Measurements from ENCODE around the gene CDH23. TPM values are rescaled to one million over a fixed set of nuclear protein-coding genes. Genes with fewer than 3 reads are reported as not detected.

CDH23 gene
- total RNA-seq, 1 donor from 2014 or later: 1.3 TPM

- H3K4me1 Mint-ChIP-seq: no peaks in the 10 kb centered on the region
- no peaks in the 10 kb centered on the region for H3K27me3 Mint-ChIP-seq
- H3K27ac Mint-ChIP-seq: no peak overlapping the region
- DNase-seq: no peak
- intact Hi-C loops (cut with micrococcal nuclease): no loop called here
- H3K36me3 Mint-ChIP-seq (ENCODE audit: low read depth): no peaks in the 10 kb centered on the region
- H3K4me3 Mint-ChIP-seq: no peak overlapping the region
- H3K9me3 Mint-ChIP-seq: no peaks in the 10 kb centered on the region
These were observed 85.9 kb downstream of the CDH23 start for GRCh38 chr10:71482620-71483019.

DNA sequence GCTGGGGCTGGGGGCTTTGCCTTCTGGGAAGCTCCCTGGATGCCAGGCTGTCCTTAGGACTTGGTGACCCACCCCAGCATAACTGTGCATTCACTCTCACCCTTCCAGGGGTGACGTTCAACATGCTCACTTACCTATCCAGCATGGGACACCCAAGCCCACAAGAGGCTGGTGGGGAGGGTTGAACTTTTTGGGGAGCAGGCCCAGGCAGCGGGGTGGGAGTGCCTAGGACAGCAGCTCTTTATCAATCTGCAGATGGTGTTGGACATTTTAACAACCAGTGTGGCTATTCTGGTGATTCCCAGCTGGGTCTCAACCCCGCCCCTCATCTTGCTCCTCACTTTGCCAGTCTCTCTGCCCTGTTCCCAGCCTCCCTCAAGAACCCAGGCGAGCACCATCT is 86.4 kb downstream of the CDH23 start:
- Mint-ChIP-seq H3K4me1 (no peaks in the 10 kb centered on the region), H3K27ac (no peak overlapping the region), H3K36me3 (ENCODE audit: low read depth) (no peaks in the 10 kb centered on the region), H3K4me3 (no peak overlapping the region), H3K27me3 (no peaks in the 10 kb centered on the region), H3K9me3 (no peaks in the 10 kb centered on the region)
- DNase-seq: no peak
- intact Hi-C loops (cut with micrococcal nuclease): no loop called here

DNA sequence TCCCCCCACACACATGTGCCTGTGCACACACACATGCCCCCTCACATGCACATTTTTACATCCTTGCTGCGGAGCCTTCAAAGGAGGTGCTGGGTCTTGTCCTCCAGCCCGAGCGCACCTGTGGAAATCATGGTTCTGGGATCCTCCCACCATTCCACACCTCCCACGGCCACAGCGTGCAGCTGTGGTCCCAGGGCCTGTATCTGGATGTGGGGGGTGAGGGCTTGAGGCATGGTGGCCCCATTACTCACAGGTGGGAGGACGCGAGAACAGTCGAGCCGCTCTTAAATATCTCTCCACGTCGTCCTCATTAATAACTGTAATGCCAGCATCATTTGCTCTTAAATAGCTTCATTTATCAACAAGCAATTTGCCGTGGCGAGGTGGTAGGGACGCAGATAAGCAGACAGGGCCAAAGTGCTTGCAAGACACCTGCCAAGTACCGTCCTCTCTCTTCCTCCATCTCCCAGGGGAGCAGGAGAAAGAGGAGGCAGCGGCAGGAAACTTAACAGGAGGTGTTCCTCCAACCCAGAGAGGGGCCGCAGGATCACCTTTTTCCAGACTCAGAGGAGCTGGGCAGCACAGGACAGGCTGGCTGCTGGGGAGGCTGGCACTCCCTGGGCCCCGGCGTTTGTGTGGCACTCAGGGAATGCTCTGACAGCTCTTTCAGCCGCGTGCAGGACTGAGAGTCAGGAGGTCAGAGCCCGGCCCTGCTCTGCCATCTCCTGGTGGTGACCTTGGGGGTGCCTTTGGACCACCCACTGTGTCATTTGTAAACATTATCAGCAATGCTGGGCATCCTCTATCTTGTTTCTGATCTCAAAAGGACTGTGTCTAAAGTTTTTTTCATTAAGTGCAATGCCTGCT is 87.4 kb downstream of the CDH23 start:
- DNase-seq: no peak
- Mint-ChIP-seq H3K4me3 (no peak overlapping the region), H3K36me3 (ENCODE audit: low read depth) (no peaks in the 10 kb centered on the region), H3K4me1 (no peaks in the 10 kb centered on the region), H3K27ac (no peak overlapping the region), H3K9me3 (peaks cover 3% of the 10 kb centered on the region), H3K27me3 (no peaks in the 10 kb centered on the region)
- intact Hi-C loops (cut with micrococcal nuclease): no loop called here

DNA sequence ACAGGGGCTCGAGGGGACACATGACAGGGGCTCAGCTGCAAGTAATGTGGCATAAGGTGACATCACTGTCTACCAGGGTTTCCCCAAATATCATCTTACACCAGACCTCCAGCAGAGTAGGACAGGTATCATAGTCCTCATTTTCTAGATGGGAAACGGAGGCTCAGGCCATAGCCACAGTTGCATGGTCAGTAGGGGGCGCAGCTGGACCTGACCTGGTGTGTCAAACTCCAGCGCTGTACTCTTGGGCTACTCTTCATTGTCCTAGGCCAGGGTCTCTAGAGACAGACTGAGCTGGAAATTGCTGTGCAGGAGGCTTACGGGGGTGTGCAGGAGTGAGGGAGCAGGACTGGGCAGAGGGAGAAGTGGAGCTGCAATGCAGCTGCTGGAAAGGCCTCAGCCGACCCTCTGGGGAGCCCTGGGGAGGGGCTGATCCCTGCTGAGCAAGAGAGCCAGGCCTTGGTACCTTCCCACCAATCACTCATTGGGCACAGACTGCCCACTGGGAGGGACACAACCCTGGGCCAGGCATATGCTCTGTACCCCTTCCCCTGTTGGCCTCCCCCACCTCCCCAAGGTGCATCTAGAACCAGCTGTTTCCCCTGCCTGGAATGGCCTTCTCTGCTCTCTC is 89.9 kb downstream of the CDH23 start:
- Mint-ChIP-seq H3K9me3 (peaks cover 4% of the 10 kb centered on the region), H3K4me3 (no peak overlapping the region), H3K27me3 (no peaks in the 10 kb centered on the region), H3K36me3 (ENCODE audit: low read depth) (no peaks in the 10 kb centered on the region), H3K27ac (no peak overlapping the region), H3K4me1 (no peaks in the 10 kb centered on the region)
- intact Hi-C loops (cut with micrococcal nuclease): loop anchor here (1.0 kb wide), 1 partner anchor 83 kb away; no protein-coding TSS in a partner anchor
- DNase-seq: peak; percentile 77

DNA sequence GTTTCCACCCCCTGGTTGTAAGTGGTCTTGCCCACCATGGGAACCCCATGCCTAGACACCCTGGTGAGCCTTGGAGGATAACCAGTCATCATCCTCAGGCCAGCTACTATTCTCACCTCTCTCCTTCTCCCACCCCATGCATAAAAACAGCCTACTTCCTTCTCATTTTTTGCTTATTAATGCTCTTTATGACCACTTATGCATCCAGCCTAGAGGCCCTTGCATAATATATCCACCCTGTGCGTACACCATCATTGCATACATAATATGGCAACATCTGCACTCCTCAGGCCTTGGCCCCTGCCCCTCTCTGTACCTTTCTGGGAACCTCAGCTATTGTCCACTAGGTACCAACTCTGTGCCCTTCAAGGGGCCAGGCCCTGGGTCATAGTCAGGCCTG is 91.0 kb downstream of the CDH23 start:
- H3K27ac Mint-ChIP-seq: no peak overlapping the region
- no peaks in the 10 kb centered on the region for H3K27me3 Mint-ChIP-seq
- H3K4me3 Mint-ChIP-seq: no peak overlapping the region
- peaks cover 4% of the 10 kb centered on the region for H3K9me3 Mint-ChIP-seq
- intact Hi-C loops (cut with micrococcal nuclease): no loop called here
- H3K4me1 Mint-ChIP-seq: no peaks in the 10 kb centered on the region
- H3K36me3 Mint-ChIP-seq (ENCODE audit: low read depth): no peaks in the 10 kb centered on the region
- DNase-seq: no peak

DNA sequence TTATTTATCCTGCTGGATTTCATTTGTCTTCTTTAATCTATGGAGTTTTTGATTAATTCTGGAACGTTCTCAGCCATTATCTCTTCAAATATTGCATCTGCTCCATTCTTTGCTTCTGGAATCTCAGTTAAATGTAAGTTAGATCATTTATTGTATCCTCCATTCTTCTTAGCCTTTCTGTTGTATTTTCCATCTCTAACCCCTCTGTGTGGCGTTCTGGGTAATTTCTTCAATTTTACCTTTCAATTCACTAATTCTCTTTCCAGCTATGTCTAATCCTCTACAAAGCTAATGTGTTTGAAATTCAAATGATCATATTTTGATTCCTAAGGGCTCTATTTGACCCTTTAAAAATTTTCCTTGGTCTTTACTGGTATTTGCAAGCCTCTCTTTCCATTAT is 92.4 kb downstream of the CDH23 start:
- H3K4me3 Mint-ChIP-seq: no peak overlapping the region
- H3K4me1 Mint-ChIP-seq: peaks cover 5% of the 10 kb centered on the region
- H3K27me3 Mint-ChIP-seq: no peaks in the 10 kb centered on the region
- H3K36me3 Mint-ChIP-seq (ENCODE audit: low read depth): no peaks in the 10 kb centered on the region
- peaks cover 4% of the 10 kb centered on the region for H3K9me3 Mint-ChIP-seq
- no peak for DNase-seq
- H3K27ac Mint-ChIP-seq: no peak overlapping the region
- intact Hi-C loops (cut with micrococcal nuclease): no loop called here

DNA sequence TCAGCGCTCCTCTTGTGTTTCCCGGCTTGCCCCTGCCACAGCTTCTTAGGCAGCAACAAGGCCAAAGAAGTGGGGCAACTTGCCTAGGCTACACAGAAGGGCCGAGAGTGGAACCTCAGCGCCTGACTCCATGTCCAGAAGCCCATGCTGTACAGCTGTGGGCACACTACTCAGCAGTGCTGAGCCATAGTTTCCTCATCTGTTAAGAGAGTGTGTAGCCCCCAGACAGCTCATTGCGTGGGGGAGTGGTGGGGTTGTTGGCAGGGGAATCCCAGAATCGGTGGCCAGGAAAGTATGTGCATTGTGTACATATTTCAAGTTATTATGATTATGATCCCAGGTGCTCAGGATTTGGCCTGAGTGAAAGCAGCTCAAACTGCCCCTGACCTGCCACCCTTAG is 96.2 kb downstream of the CDH23 start:
- Mint-ChIP-seq H3K36me3 (ENCODE audit: low read depth) (no peaks in the 10 kb centered on the region), H3K9me3 (peaks cover 4% of the 10 kb centered on the region), H3K4me3 (no peak overlapping the region), H3K4me1 (peaks cover 14% of the 10 kb centered on the region), H3K27ac (no peak overlapping the region), H3K27me3 (peaks cover 3% of the 10 kb centered on the region)
- no peak for DNase-seq
- intact Hi-C loops (cut with micrococcal nuclease): no loop called here

DNA sequence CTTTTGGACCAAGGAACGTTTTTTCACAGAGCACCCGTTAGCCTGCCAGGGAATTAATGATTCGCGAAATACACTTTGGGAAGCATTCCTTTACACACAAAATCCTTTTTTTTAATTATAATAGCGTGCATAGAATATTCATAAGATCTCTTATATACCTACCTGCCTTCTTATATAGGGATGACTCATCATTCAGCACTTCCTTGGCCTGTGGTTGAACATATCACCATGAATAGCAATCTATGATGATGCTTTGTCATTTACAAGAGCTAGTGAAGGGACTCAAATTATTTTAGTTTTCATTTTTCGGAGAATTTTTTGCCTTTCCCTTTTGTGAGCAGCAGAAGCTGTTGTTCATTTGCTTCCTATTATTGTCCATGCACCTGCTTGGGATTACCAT is 97.0 kb downstream of the CDH23 start:
- Mint-ChIP-seq H3K4me3 (no peak overlapping the region), H3K9me3 (peaks cover 4% of the 10 kb centered on the region), H3K36me3 (ENCODE audit: low read depth) (no peaks in the 10 kb centered on the region), H3K27ac (no peak overlapping the region), H3K4me1 (peaks cover 14% of the 10 kb centered on the region), H3K27me3 (peaks cover 3% of the 10 kb centered on the region)
- intact Hi-C loops (cut with micrococcal nuclease): no loop called here
- no peak for DNase-seq

DNA sequence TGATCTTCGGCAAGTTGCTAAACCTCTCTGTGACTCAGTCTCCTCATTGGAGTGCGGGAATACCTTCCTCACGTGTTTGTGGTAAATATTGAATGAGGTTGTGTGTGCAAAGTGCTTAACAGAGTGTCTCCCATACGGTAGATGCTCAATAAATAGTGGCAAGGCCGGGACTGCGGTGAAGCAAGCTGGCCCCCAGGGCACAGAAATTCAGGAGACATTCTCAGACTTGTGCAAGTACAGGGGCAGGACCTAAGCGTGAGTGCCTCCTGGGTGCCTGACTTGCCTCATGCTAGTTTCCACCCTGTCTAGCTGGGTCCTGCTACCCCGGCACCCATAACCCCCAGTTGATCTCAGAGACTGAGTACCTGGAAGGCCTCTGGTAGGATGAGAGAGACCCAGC is 97.8 kb downstream of the CDH23 start:
- intact Hi-C loops (cut with micrococcal nuclease): no loop called here
- no peak for DNase-seq
- Mint-ChIP-seq H3K4me1 (peaks cover 14% of the 10 kb centered on the region), H3K4me3 (no peak overlapping the region), H3K27ac (no peak overlapping the region), H3K9me3 (no peaks in the 10 kb centered on the region), H3K36me3 (ENCODE audit: low read depth) (no peaks in the 10 kb centered on the region), H3K27me3 (peaks cover 3% of the 10 kb centered on the region)

- no peak overlapping the region for H3K27ac Mint-ChIP-seq
- H3K36me3 Mint-ChIP-seq (ENCODE audit: low read depth): no peaks in the 10 kb centered on the region
- DNase-seq: no peak
- peaks cover 3% of the 10 kb centered on the region for H3K27me3 Mint-ChIP-seq
- H3K4me1 Mint-ChIP-seq: peaks cover 14% of the 10 kb centered on the region
- no peak overlapping the region for H3K4me3 Mint-ChIP-seq
- intact Hi-C loops (cut with micrococcal nuclease): no loop called here
- no peaks in the 10 kb centered on the region for H3K9me3 Mint-ChIP-seq
These were observed 98.3 kb downstream of the CDH23 start for GRCh38 chr10:71494980-71495381.

DNA sequence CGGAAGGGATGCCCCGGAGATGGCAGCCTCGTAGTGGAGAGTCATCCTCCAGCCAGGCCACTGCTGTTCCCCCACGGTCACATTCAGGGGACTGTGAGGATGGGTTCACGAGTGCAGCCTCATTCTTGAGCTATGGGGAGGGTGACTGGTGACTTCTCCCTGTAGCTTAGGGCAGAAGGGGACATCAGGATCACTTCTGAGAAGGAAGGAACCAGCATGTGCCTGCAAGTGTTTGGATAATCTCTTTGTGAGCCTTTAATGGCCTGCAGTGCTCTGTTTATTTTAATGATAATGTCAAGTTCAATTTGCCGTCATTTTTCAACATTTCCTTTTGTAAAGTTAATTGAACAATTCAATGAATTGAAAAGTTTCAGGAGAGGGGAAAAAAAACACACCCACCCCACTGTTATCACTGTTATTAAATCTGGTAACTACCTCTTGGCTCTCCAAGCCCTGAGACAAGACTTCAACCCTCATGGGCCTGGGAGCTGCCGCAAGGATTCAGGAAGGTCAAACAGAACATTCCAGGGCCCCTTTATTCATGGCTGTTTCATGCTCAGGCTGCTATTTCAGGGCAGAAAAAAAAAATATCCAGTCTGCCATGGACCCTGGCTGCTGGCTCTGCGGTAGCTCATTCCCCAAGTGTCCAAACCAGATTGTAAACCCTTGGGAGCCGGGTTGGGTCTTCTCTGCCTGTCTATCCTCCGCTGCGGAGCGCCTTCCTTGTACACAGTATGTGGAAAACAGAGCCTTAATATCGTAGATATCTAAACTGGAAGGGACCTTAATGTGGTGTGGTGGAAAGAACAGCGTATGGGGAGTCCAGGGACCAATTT is 100.4 kb downstream of the CDH23 start:
- no peak overlapping the region for H3K27ac Mint-ChIP-seq
- peaks cover 14% of the 10 kb centered on the region for H3K4me1 Mint-ChIP-seq
- no peaks in the 10 kb centered on the region for H3K9me3 Mint-ChIP-seq
- peaks cover 3% of the 10 kb centered on the region for H3K27me3 Mint-ChIP-seq
- H3K4me3 Mint-ChIP-seq: no peak overlapping the region
- H3K36me3 Mint-ChIP-seq (ENCODE audit: low read depth): no peaks in the 10 kb centered on the region
- intact Hi-C loops (cut with micrococcal nuclease): no loop called here
- no peak for DNase-seq

- no peak for DNase-seq
- Mint-ChIP-seq H3K27me3 (peaks cover 3% of the 10 kb centered on the region), H3K27ac (no peak overlapping the region), H3K4me1 (peaks cover 14% of the 10 kb centered on the region), H3K4me3 (no peak overlapping the region), H3K9me3 (no peaks in the 10 kb centered on the region), H3K36me3 (ENCODE audit: low read depth) (no peaks in the 10 kb centered on the region)
- intact Hi-C loops (cut with micrococcal nuclease): no loop called here
These were observed 101.1 kb downstream of the CDH23 start for GRCh38 chr10:71497763-71498326.

GRCh38 chr10:71501402-71501801 is 104.7 kb downstream of the CDH23 start:
- Mint-ChIP-seq H3K4me3 (no peak overlapping the region), H3K36me3 (ENCODE audit: low read depth) (no peaks in the 10 kb centered on the region), H3K4me1 (peaks cover 3% of the 10 kb centered on the region), H3K9me3 (no peaks in the 10 kb centered on the region), H3K27ac (no peak overlapping the region), H3K27me3 (peaks cover 7% of the 10 kb centered on the region)
- intact Hi-C loops (cut with micrococcal nuclease): no loop called here
- DNase-seq: no peak

DNA sequence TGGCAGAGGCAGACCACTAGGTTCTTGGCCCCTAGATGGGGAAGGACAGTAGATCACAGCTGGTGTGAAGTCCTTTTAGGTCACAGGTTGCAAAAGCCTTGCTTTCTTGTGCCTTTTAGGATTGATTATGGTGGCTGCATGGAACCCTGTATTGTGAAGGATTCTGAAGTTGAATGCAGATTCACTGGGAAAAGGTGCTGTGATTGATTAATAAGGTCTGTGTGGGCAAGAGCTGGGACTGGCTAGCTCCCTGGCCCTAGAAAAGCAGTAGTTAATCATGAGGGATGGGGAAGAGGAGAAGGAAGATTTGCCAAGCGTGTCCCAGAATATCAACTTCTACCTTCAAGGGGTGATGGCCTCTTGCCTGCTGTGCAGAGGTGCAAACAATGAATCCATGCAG is 105.5 kb downstream of the CDH23 start:
- H3K36me3 Mint-ChIP-seq (ENCODE audit: low read depth): no peaks in the 10 kb centered on the region
- peaks cover 7% of the 10 kb centered on the region for H3K27me3 Mint-ChIP-seq
- DNase-seq: no peak
- no peak overlapping the region for H3K4me3 Mint-ChIP-seq
- no peak overlapping the region for H3K27ac Mint-ChIP-seq
- intact Hi-C loops (cut with micrococcal nuclease): no loop called here
- no peaks in the 10 kb centered on the region for H3K9me3 Mint-ChIP-seq
- peaks cover 3% of the 10 kb centered on the region for H3K4me1 Mint-ChIP-seq

All from activated CD4-positive, alpha-beta T cell treated with anti-CD3 and anti-CD28 coated beads, Interleukin-2, amount 10 ng/mL, durations not matched to agents 24 days and 14 days (primary cell).